Endodermal cell (in vitro differentiated cells): ENCODE results near the gene ZBTB8OS. TPM values are rescaled to one million over a fixed set of nuclear protein-coding genes. Genes with fewer than 3 reads are reported as not detected.

Experiments used
- DNase-seq: peaks from one replicate; pipeline ENCODE4 v3.0.0-alpha.2; 2017
- H3K27ac ChIP-seq: 2 replicates; pipeline ENCODE4 v1.5.1; 2013; ENCODE audit warnings: mild to moderate bottlenecking, low read depth, low read length, moderate library complexity
- H3K27me3 ChIP-seq: 2 replicates; pipeline ENCODE4 v1.6.1; 2013; ENCODE audit warnings: mild to moderate bottlenecking, low read length, moderate library complexity; ENCODE audit not compliant: insufficient read depth, control insufficient read depth, poor library complexity, severe bottlenecking
- H3K36me3 ChIP-seq: 2 replicates; pipeline ENCODE4 v1.7.0; 2013; ENCODE audit warnings: mild to moderate bottlenecking, low read length, moderate library complexity; ENCODE audit not compliant: control insufficient read depth, insufficient read depth
- H3K4me1 ChIP-seq: one replicate; pipeline ENCODE4 v1.7.0; 2013; ENCODE audit warnings: low read length; ENCODE audit not compliant: control insufficient read depth, insufficient read depth
- H3K4me3 ChIP-seq: 2 replicates; pipeline ENCODE4 v1.5.1; 2013; ENCODE audit warnings: mild to moderate bottlenecking, low read length, moderate library complexity
- H3K9ac ChIP-seq: 2 replicates; pipeline ENCODE4 v1.6.1; 2013; ENCODE audit warnings: mild to moderate bottlenecking, low read length, moderate library complexity; ENCODE audit not compliant: poor library complexity, severe bottlenecking; ENCODE audit errors: extremely low read depth
- H3K9me3 ChIP-seq: 2 replicates; pipeline ENCODE4 v1.6.1; 2013; ENCODE audit warnings: mild to moderate bottlenecking, low read length, moderate library complexity; ENCODE audit not compliant: control insufficient read depth
- H3K27ac Mint-ChIP-seq: 2 replicates; pipeline ENCODE4 v1.8.0; 2020; ENCODE audit warnings: mixed read lengths
- H3K27me3 Mint-ChIP-seq: 2 replicates; pipeline ENCODE4 v1.8.0; 2021; ENCODE audit warnings: mild to moderate bottlenecking, mixed read lengths; ENCODE audit not compliant: insufficient read depth
- H3K36me3 Mint-ChIP-seq: 2 replicates; pipeline ENCODE4 v1.8.0; 2020; ENCODE audit warnings: low read depth, mixed read lengths
- H3K4me1 Mint-ChIP-seq: 2 replicates; pipeline ENCODE4 v1.8.0; 2020; ENCODE audit warnings: mixed read lengths
- H3K4me3 Mint-ChIP-seq: 2 replicates; pipeline ENCODE4 v1.8.0; 2020; ENCODE audit warnings: mild to moderate bottlenecking, moderate library complexity, mixed read lengths
- H3K9me3 Mint-ChIP-seq: 2 replicates; pipeline ENCODE4 v1.8.0; 2020; ENCODE audit warnings: mild to moderate bottlenecking, mixed read lengths
- WGBS, 2 experiments: methylation state at CpG; one replicate each; pipeline versions ENCODE4 v1.1.5 to v1.1.7; 2013; ENCODE audit warnings: missing lambda C conversion rate in 2 of 2, mixed read lengths in 1 of 2; ENCODE audit not compliant: insufficient coverage in 1 of 2, insufficient read length in 1 of 2; 5-methylcytosine and 5-hydroxymethylcytosine counted together
- total RNA-seq, 2 donors: library from RNA; stranded (reverse); fragmentation: NEBNext Ultra II Directional in 1 of 2; extraction: Animal tissue kit (Norgen Biotek cat#: 25700) in 1 of 2; gene quantifications; 2 replicates in 1 of 2; 3 replicates in 1 of 2; pipeline ENCODE4 v1.2.1, GENCODE V29; 2021
- TF ChIP-seq, protein P1 (sequence below): fragments of 200-600 bp; sonication (generic); conservative IDR thresholded peaks from 2 replicates; pipeline ENCODE4 v1.5.0; 2021; ENCODE audit warnings: antibody characterized with exemption, mild to moderate bottlenecking

ZBTB8OS gene
- total RNA-seq, 2 donors from 2014 or later = 85.1 to 99.4 TPM

DNA sequence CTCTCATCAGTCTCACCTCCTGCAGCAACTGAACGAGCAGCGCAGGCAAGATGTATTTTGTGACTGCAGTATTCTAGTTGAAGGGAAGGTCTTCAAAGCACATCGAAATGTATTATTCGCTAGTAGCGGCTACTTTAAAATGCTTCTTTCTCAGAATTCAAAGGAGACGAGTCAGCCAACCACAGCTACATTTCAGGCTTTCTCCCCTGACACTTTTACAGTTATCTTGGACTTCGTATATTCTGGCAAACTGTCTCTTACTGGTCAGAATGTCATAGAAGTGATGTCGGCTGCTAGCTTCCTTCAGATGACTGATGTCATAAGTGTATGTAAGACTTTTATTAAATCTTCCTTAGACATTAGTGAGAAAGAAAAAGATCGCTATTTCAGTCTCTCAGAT, 57.4 kb downstream of the ZBTB8OS start:
- Mint-ChIP-seq H3K4me1 (no peaks in the 10 kb centered on the region), H3K9me3 (no peaks in the 10 kb centered on the region), H3K36me3 (peaks cover 68% of the 10 kb centered on the region), H3K4me3 (no peak overlapping the region), H3K27ac (no peak overlapping the region), H3K27me3 (no peaks in the 10 kb centered on the region)
- peaks cover 46% of the 10 kb centered on the region for H3K36me3 ChIP-seq
- WGBS, 2 experiments = 98 to 100% methylated on average over 7 to 9 of the region's 9 CpGs
- no peak overlapping the region for H3K9ac ChIP-seq
- H3K4me3 ChIP-seq = no peak overlapping the region
- no peaks in the 10 kb centered on the region for H3K27me3 ChIP-seq
- TF ChIP-seq, protein P1, sequence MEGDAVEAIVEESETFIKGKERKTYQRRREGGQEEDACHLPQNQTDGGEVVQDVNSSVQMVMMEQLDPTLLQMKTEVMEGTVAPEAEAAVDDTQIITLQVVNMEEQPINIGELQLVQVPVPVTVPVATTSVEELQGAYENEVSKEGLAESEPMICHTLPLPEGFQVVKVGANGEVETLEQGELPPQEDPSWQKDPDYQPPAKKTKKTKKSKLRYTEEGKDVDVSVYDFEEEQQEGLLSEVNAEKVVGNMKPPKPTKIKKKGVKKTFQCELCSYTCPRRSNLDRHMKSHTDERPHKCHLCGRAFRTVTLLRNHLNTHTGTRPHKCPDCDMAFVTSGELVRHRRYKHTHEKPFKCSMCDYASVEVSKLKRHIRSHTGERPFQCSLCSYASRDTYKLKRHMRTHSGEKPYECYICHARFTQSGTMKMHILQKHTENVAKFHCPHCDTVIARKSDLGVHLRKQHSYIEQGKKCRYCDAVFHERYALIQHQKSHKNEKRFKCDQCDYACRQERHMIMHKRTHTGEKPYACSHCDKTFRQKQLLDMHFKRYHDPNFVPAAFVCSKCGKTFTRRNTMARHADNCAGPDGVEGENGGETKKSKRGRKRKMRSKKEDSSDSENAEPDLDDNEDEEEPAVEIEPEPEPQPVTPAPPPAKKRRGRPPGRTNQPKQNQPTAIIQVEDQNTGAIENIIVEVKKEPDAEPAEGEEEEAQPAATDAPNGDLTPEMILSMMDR = no peak
- H3K4me1 ChIP-seq = no peaks in the 10 kb centered on the region
- no peaks in the 10 kb centered on the region for H3K9me3 ChIP-seq
- H3K27ac ChIP-seq = no peak overlapping the region
- no peak for DNase-seq

DNA sequence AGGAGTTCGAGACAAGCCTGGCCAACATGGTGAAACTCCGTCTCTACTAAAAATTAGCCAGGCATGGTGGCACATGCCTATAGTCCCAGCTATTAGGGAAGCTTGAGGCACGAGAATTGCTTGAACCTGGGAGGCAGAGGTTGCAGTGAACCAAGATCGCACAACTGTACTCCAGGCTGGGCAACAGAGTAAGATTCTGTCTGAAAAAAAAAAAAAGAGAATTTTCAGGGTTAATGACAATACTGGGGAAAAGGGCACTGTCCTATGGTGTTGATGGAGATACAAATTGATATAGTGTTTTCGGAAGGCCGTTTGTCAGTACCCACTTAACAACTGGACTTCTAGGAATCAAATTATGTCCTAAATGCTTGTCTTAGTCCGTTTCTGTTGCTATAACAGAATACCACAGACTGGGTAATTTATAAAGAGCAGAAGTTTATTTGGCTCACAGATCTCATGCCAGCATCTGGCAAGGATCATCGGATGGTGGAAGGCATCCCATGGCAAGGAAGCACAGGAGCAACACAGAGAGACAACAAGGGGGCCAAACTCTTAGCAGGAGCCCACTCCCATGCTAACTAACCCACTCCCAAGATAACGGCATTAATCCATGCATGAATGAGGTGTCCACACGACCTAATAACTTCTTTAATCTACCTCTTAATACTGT, 69.9 kb downstream of the ZBTB8OS start:
- Histone ChIP-seq H3K9ac (no peak overlapping the region), H3K27me3 (no peaks in the 10 kb centered on the region), H3K27ac (no peak overlapping the region), H3K4me1 (no peaks in the 10 kb centered on the region), H3K9me3 (no peaks in the 10 kb centered on the region), H3K36me3 (peaks cover 18% of the 10 kb centered on the region), H3K4me3 (no peak overlapping the region)
- Mint-ChIP-seq H3K9me3 (no peaks in the 10 kb centered on the region), H3K36me3 (peaks cover 23% of the 10 kb centered on the region), H3K4me1 (no peaks in the 10 kb centered on the region), H3K4me3 (no peak overlapping the region), H3K27me3 (no peaks in the 10 kb centered on the region), H3K27ac (no peak overlapping the region)
- 94% methylated on average over 9 to 10 of the region's 10 CpGs for WGBS, 2 experiments
- no peak for DNase-seq
- TF ChIP-seq, protein P1 = no peak

Other genes starting within 250 kb of the ZBTB8OS start
- 1 to 10 TPM; 2.7 to 5.0 TPM for gene ZBTB8B, start 185.5 kb downstream of the ZBTB8OS start, total RNA-seq
- gene ZBTB8A, start 111.1 kb downstream of the ZBTB8OS start, total RNA-seq = 10 to 100 TPM; 22.6 to 25.3 TPM
- 100 to 1,000 TPM; 521 to 678 TPM for gene RBBP4, start 658 bp upstream of the ZBTB8OS start, total RNA-seq
- under 1 TPM in 1 of 2 donors, not detected in 1; 0.18 TPM for gene SYNC, start 52.2 kb upstream of the ZBTB8OS start, total RNA-seq
- gene YARS1, start 166.8 kb upstream of the ZBTB8OS start, total RNA-seq = 100 to 1,000 TPM; 141 to 154 TPM
- 100 to 1,000 TPM in 1 of 2 donors, 10 to 100 TPM in 1; 91.4 to 112 TPM for gene S100PBP, start 167.1 kb upstream of the ZBTB8OS start, total RNA-seq
- 1 to 10 TPM; 6.0 to 7.2 TPM for gene FNDC5, start 220.4 kb upstream of the ZBTB8OS start, total RNA-seq
- 1 to 10 TPM in 1 of 2 donors, not detected in 1; 1.2 TPM for gene HPCA, start 235.9 kb upstream of the ZBTB8OS start, total RNA-seq